DOHH2 (cell line): ENCODE data around the gene SNW1.

Experiments
- H3F3A ChIP-seq: fragments of 200-600 bp; sonication (generic), shearing (Covaris generic); 2 replicates; pipeline ENCODE4 v1.6.0; 2016; ENCODE audit warnings: antibody characterized with exemption, mild to moderate bottlenecking; ENCODE audit not compliant: control insufficient read depth, insufficient read depth
- H3K27ac ChIP-seq: fragments of 200-600 bp; sonication (generic); 2 replicates; pipeline ENCODE4 v1.5.1; 2014; ENCODE audit warnings: low read depth, mild to moderate bottlenecking, low read length, moderate library complexity
- H3K27me3 ChIP-seq: fragments of 200-600 bp; sonication (generic); 2 replicates; pipeline ENCODE4 v1.6.1; 2014; ENCODE audit warnings: mild to moderate bottlenecking, low read length, mixed read lengths; ENCODE audit not compliant: control insufficient read depth
- H3K36me3 ChIP-seq: fragments of 200-600 bp; sonication (generic); 2 replicates; pipeline ENCODE4 v1.6.1; 2014; ENCODE audit warnings: mild to moderate bottlenecking, low read length, moderate library complexity, mixed read lengths; ENCODE audit not compliant: control insufficient read depth
- H3K4me1 ChIP-seq: fragments of 200-600 bp; sonication (generic); 2 replicates; pipeline ENCODE4 v1.6.1; 2014; ENCODE audit warnings: mild to moderate bottlenecking, low read length, mixed read lengths; ENCODE audit not compliant: control insufficient read depth
- H3K4me2 ChIP-seq: fragments of 200-600 bp; sonication (generic); 2 replicates; pipeline ENCODE4 v1.6.0; 2014; ENCODE audit warnings: mild to moderate bottlenecking, low read length, moderate library complexity
- H3K4me3 ChIP-seq: fragments of 200-600 bp; sonication (generic); 2 replicates; pipeline ENCODE4 v1.5.1; 2014; ENCODE audit warnings: mild to moderate bottlenecking, low read length, mixed read lengths
- H3K79me2 ChIP-seq: fragments of 200-600 bp; sonication (generic); 2 replicates; pipeline ENCODE4 v1.6.1; 2014; ENCODE audit warnings: mild to moderate bottlenecking, low read length, mixed read lengths; ENCODE audit not compliant: control insufficient read depth
- H3K9me2 ChIP-seq: fragments of 200-600 bp; sonication (generic); replicated peaks from 2 replicates; pipeline ENCODE4 v1.6.1; 2014; ENCODE audit warnings: mild to moderate bottlenecking, low read length, mixed read lengths; ENCODE audit not compliant: control insufficient read depth
- H3K9me3 ChIP-seq: fragments of 200-600 bp; sonication (generic); 2 replicates; pipeline ENCODE4 v1.6.1; 2014; ENCODE audit warnings: antibody characterized with exemption, low read length, mixed read lengths; ENCODE audit not compliant: control insufficient read depth, insufficient read depth
- H4K20me1 ChIP-seq: fragments of 200-600 bp; sonication (generic); 2 replicates; pipeline ENCODE4 v1.6.0; 2014; ENCODE audit warnings: low read depth, mild to moderate bottlenecking, antibody characterized with exemption, low read length, moderate library complexity; ENCODE audit not compliant: control insufficient read depth, insufficient read depth
- EZH2phosphoT487 ChIP-seq: fragments of 200-600 bp; sonication (generic); IDR thresholded peaks from 2 replicates; pipeline ENCODE4 v1.6.1; 2017; ENCODE audit warnings: borderline replicate concordance, mild to moderate bottlenecking, antibody characterized with exemption, low read length, moderate library complexity, mixed read lengths
- TF ChIP-seq, protein P1 (sequence below): fragments of 200-600 bp; sonication (generic); IDR thresholded peaks from one replicate; pipeline ENCODE4 v1.5.1; 2014; ENCODE audit warnings: antibody characterized with exemption, mild to moderate bottlenecking, low read depth, low read length; ENCODE audit not compliant: poor library complexity, severe bottlenecking

SNW1 gene

DNA sequence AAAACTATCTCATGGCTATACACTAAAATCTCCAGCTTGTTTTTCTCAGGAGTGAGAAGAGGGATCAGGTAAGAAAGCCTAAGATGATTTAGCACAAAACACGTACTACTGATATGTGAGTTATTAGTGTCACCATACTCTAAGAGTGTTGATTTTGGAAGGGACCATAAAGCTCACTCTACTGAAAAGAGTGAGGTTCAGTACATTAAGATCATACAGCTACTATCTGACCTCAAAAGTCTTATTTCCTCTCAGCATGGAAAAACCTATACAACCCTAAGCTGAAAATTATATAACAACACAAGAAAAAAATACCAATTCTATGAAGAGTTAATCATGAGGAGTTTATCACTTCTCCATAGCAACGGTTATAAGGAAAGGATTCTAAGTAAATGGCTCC is 19.5 kb downstream of the SNW1 start:
- H3K79me2 ChIP-seq, result peaks cover 51% of the 10 kb centered on the region
- peaks cover 4% of the 10 kb centered on the region; the same call in 1 of the 2 replicates for H4K20me1 ChIP-seq
- no peaks in the 10 kb centered on the region for H3K9me3 ChIP-seq
- H3K4me2 ChIP-seq, result no peak overlapping the region
- no peaks in the 10 kb centered on the region for H3F3A ChIP-seq
- TF ChIP-seq, protein P1, sequence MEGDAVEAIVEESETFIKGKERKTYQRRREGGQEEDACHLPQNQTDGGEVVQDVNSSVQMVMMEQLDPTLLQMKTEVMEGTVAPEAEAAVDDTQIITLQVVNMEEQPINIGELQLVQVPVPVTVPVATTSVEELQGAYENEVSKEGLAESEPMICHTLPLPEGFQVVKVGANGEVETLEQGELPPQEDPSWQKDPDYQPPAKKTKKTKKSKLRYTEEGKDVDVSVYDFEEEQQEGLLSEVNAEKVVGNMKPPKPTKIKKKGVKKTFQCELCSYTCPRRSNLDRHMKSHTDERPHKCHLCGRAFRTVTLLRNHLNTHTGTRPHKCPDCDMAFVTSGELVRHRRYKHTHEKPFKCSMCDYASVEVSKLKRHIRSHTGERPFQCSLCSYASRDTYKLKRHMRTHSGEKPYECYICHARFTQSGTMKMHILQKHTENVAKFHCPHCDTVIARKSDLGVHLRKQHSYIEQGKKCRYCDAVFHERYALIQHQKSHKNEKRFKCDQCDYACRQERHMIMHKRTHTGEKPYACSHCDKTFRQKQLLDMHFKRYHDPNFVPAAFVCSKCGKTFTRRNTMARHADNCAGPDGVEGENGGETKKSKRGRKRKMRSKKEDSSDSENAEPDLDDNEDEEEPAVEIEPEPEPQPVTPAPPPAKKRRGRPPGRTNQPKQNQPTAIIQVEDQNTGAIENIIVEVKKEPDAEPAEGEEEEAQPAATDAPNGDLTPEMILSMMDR, result no peak
- no peak for TF ChIP-seq EZH2phosphoT487
- H3K4me3 ChIP-seq, result no peak overlapping the region
- H3K4me1 ChIP-seq, result no peaks in the 10 kb centered on the region
- peaks cover 75% of the 10 kb centered on the region for H3K36me3 ChIP-seq
- no peaks in the 10 kb centered on the region for H3K9me2 ChIP-seq
- no peaks in the 10 kb centered on the region for H3K27me3 ChIP-seq
- H3K27ac ChIP-seq, result no peak overlapping the region

DNA sequence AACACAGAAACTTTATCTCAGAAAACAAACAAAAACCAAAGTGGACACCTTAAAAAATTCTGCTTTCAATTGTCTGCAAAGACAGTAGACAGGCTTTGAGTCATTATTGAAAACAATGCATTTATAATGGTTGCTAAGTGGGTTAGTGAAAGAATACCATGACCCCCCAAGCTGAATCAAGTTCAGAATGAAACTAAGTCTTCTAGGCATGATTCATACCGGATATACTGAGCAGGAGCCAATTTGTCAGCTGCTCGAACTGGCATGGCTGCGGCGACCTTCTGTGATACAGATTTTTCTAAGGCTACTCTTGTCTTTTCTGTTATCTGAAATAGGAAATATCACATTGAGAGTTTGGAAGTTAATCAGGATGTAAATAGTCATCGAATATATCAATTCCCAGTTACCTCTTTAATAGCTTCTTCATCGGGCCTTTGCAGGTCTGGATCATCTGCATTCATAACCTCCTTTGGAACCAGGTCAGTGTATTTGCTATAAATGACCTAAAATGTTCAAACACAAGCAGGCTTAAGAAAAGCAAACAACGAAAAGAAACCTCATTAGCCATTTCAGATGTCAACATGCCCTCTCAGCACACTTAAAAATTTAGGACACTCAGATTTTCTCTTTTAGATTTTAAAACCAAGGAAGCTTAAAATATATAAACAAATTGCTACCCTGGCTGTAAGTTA is 22.3 kb downstream of the SNW1 start:
- H3K4me1 ChIP-seq, result no peaks in the 10 kb centered on the region
- H3K9me2 ChIP-seq, result no peaks in the 10 kb centered on the region
- no peaks in the 10 kb centered on the region for H3F3A ChIP-seq
- peaks cover 81% of the 10 kb centered on the region for H3K36me3 ChIP-seq
- H3K9me3 ChIP-seq, result no peaks in the 10 kb centered on the region
- H3K27me3 ChIP-seq, result no peaks in the 10 kb centered on the region
- TF ChIP-seq, protein P1, result no peak
- TF ChIP-seq EZH2phosphoT487, result no peak
- no peaks in the 10 kb centered on the region for H4K20me1 ChIP-seq
- peaks cover 32% of the 10 kb centered on the region for H3K79me2 ChIP-seq
- no peak overlapping the region for H3K4me3 ChIP-seq
- no peak overlapping the region for H3K27ac ChIP-seq
- no peak overlapping the region for H3K4me2 ChIP-seq

DNA sequence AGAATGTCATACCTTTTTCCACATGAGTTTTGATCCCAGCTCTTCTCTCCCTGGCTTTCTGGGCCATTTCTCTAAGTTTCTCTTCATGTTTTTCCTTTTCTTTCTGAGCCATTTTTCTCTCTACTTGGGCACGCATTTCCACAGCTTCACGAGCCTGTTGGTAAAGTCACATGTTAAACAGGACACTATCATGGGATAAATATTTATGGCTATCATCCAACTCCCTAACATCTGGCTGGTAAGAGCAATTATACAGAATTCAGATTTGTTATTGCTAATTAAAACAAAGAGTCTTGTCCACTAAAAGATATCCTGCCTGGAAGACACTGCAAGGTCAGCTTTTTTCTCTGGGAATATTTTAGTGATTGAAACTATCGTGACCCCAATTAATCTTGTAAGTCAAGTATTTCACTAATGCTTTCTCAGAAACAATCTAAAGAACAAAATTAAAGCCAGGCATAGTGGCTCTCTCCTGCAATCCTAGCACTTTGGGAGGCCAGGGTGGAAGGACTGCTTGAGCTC is 29.9 kb downstream of the SNW1 start:
- no peaks in the 10 kb centered on the region for H3K9me3 ChIP-seq
- H3K4me2 ChIP-seq, result no peak overlapping the region
- H4K20me1 ChIP-seq, result no peaks in the 10 kb centered on the region
- peaks cover 95% of the 10 kb centered on the region for H3K36me3 ChIP-seq
- peaks cover 22% of the 10 kb centered on the region for H3K79me2 ChIP-seq
- no peak overlapping the region for H3K4me3 ChIP-seq
- H3K27ac ChIP-seq, result no peak overlapping the region
- H3K4me1 ChIP-seq, result no peaks in the 10 kb centered on the region
- H3K9me2 ChIP-seq, result no peaks in the 10 kb centered on the region
- no peak for TF ChIP-seq EZH2phosphoT487
- TF ChIP-seq, protein P1, result no peak
- H3K27me3 ChIP-seq, result no peaks in the 10 kb centered on the region
- no peaks in the 10 kb centered on the region for H3F3A ChIP-seq
